Measurements from ENCODE around the gene CTU2. TPM values are rescaled to one million over a fixed set of nuclear protein-coding genes. Genes with fewer than 3 reads are reported as not detected.

CTU2 gene
- total and polyA plus RNA-seq, 2 of the 8 experiments (the other 6 are each of a cell fraction or from before 2014, with no cell fraction given), result 32.7 to 42.9 TPM

- no peak overlapping the region for H3K4me3 ChIP-seq (ENCODE audit: extremely low read depth in 1 of 4, insufficient read depth in 2 of 4, low read depth in 3 of 4, low read length in 4 of 4)
- H4K20me1 ChIP-seq (replicated peaks in 1 of 2; ENCODE audit: control insufficient read depth in 1 of 2, insufficient read depth in 2 of 2, low read length in 2 of 2), result peaks cover 0 to 1% of the 10 kb centered on the region in 2 experiments
- no peak overlapping the region for H2BK12ac ChIP-seq (ENCODE audit: low read depth, low read length)
- peaks cover 0 to 7% of the 10 kb centered on the region in 2 experiments; a peak in 1 of 4 replicates for H3K79me2 ChIP-seq (ENCODE audit: control insufficient read depth in 1 of 2, insufficient read depth in 2 of 2, low read length in 2 of 2)
- no peak overlapping the region for H2BK15ac ChIP-seq (ENCODE audit: low read length)
- H3K23ac ChIP-seq (ENCODE audit: insufficient read length), result no peak overlapping the region
- no peaks in the 10 kb centered on the region; the same call in 1 of the 2 replicates for H3K79me1 ChIP-seq (ENCODE audit: low read depth, low read length)
- FAIRE-seq, result no peak
- H3K27me3 ChIP-seq (replicated peaks in 1 of 4; ENCODE audit: control insufficient read depth in 3 of 4, extremely low read depth in 1 of 4, insufficient read depth in 3 of 4, low read length in 3 of 4), result no peaks in the 10 kb centered on the region
- H4K91ac ChIP-seq (replicated peaks; ENCODE audit: insufficient read length, low read length), result no peak overlapping the region
- H2AK5ac ChIP-seq (ENCODE audit: low read depth, low read length), result no peak overlapping the region
- H3K9ac ChIP-seq (replicated peaks in 1 of 4; ENCODE audit: extremely low read depth in 1 of 4, low read depth in 3 of 4, low read length in 3 of 4), result no peak overlapping the region
- WGBS, 2 experiments (ENCODE audit: extremely low coverage in 1 of 2, insufficient coverage in 1 of 2, insufficient read length in 1 of 2, insufficient replicate concordance in 2 of 2, low coverage in 1 of 2, low lambda C conversion rate in 2 of 2, missing lambda C conversion rate in 1 of 2), result 82% methylated on average over 5 of the region's 5 CpGs; no CpG with 5 or more reads in 1 of the 2 experiments
- H3K36me3 ChIP-seq (ENCODE audit: control insufficient read depth in 2 of 4, insufficient read depth in 4 of 4, low read length in 3 of 4), result no peaks in the 10 kb centered on the region
- no peak overlapping the region for H3K14ac ChIP-seq (ENCODE audit: insufficient read length)
- no peak overlapping the region for H2BK120ac ChIP-seq (replicated peaks; ENCODE audit: low read depth, low read length)
- ChIA-PET CTCF (ENCODE audit: partially characterized antibody) (no interaction called here), POLR2A (ENCODE audit: partially characterized antibody) (interaction anchor here (0.7 to 0.9 kb wide), 3 partner anchors 10 to 141 kb away, joined by 3 read pairs; no protein-coding TSS in a partner anchor)
- no peak overlapping the region for H4K5ac ChIP-seq (ENCODE audit: insufficient read length, low read depth, low read length)
- no peaks in the 10 kb centered on the region for H3K9me3 ChIP-seq (ENCODE audit: insufficient read depth in 2 of 2, low read depth in 1 of 2, low read length in 1 of 2)
- peaks cover 4% of the 10 kb centered on the region; the same call in 1 of the 2 replicates for H3K23me2 ChIP-seq (ENCODE audit: low read depth, low read length)
- H3K56ac ChIP-seq (replicated peaks; ENCODE audit: insufficient read length, low read depth, low read length), result no peak overlapping the region
- no peak overlapping the region for H4K8ac ChIP-seq (ENCODE audit: extremely low read depth, insufficient read depth, low read length)
- H3K27ac ChIP-seq (ENCODE audit: low read depth, low read length), result no peak overlapping the region
- H3K18ac ChIP-seq (ENCODE audit: extremely low read depth, low read length), result no peak overlapping the region
- no peak overlapping the region for H2BK20ac ChIP-seq (ENCODE audit: low read length)
- no peak overlapping the region for H3K4ac ChIP-seq (replicated peaks; ENCODE audit: insufficient read length, low read depth, low read length)
- peaks cover 0 to 4% (median under 1%) of the 10 kb centered on the region in 4 experiments; a peak in 3 of 7 replicates for H3K4me1 ChIP-seq (replicated peaks in 1 of 4; ENCODE audit: control insufficient read depth in 3 of 4, insufficient read depth in 4 of 4, low read length in 3 of 4)
- DNase-seq (ENCODE audit: low read depth in 1 of 2, low spot score in 2 of 2), result no peak
- no peak overlapping the region for H3K4me2 ChIP-seq (ENCODE audit: insufficient read depth in 1 of 2, low read depth in 2 of 2, low read length in 2 of 2)
- no peak overlapping the region for H2BK5ac ChIP-seq (ENCODE audit: low read depth, low read length)
- no peak overlapping the region for H2AFZ ChIP-seq (ENCODE audit: low read length)
- TF ChIP-seq SAP30 (IDR thresholded peaks at IDR 0.05; ENCODE audit: insufficient read depth, insufficient replicate concordance, low read length), result no peak
Measured at GRCh38 chr16:88667461-88667860, 38.8 kb upstream of the CTU2 start.

Data from H1 (cell line).